Hepatocyte (in vitro differentiated cells): ENCODE data around the gene HLA-G. TPM values are rescaled to one million over a fixed set of nuclear protein-coding genes. Genes with fewer than 3 reads are reported as not detected.

Experiments used
- DNase-seq: peaks from one replicate; pipeline ENCODE4 v3.0.0-alpha.2; 2016; ENCODE audit warnings: low spot score
- H2AFZ ChIP-seq: fragments of 200-600 bp; sonication (generic); 2 replicates; pipeline ENCODE4 v1.6.0; 2016; ENCODE audit warnings: antibody characterized with exemption, mild to moderate bottlenecking
- H3K27ac ChIP-seq: fragments of 200-600 bp; sonication (generic); 2 replicates; pipeline ENCODE4 v1.5.1; 2016; ENCODE audit warnings: mild to moderate bottlenecking
- H3K27me3 ChIP-seq: fragments of 200-600 bp; sonication (generic); 2 replicates; pipeline ENCODE4 v1.6.1; 2016
- H3K36me3 ChIP-seq: fragments of 200-600 bp; sonication (generic); replicated peaks from 2 replicates; pipeline ENCODE4 v1.5.1; 2016; ENCODE audit warnings: low read depth; ENCODE audit not compliant: insufficient read depth
- H3K4me1 ChIP-seq: fragments of 200-600 bp; sonication (generic); 2 replicates; pipeline ENCODE4 v1.5.1; 2016; ENCODE audit warnings: mild to moderate bottlenecking, moderate library complexity; ENCODE audit not compliant: insufficient read depth
- H3K4me2 ChIP-seq: fragments of 200-600 bp; sonication (generic); 2 replicates; pipeline ENCODE4 v1.6.0; 2016
- H3K4me3 ChIP-seq: fragments of 200-600 bp; sonication (generic); 2 replicates; pipeline ENCODE4 v1.5.1; 2016; ENCODE audit warnings: mild to moderate bottlenecking
- H3K79me2 ChIP-seq: fragments of 200-600 bp; sonication (generic); 2 replicates; pipeline ENCODE4 v1.6.0; 2017; ENCODE audit warnings: mild to moderate bottlenecking
- H3K9me2 ChIP-seq: fragments of 200-600 bp; sonication (generic); replicated peaks from 2 replicates; pipeline ENCODE4 v1.6.0; 2017; ENCODE audit warnings: mild to moderate bottlenecking; ENCODE audit not compliant: insufficient read depth
- H3K9me3 ChIP-seq: fragments of 200-600 bp; sonication (generic); 2 replicates; pipeline ENCODE4 v1.5.1; 2016; ENCODE audit warnings: low read depth, mild to moderate bottlenecking
- H4K20me1 ChIP-seq: fragments of 200-600 bp; sonication (generic); 2 replicates; pipeline ENCODE4 v1.6.0; 2016; ENCODE audit warnings: mild to moderate bottlenecking; ENCODE audit not compliant: insufficient read depth, poor library complexity, severe bottlenecking
- EZH2 ChIP-seq: fragments of 200-600 bp; sonication (generic); IDR thresholded peaks from 2 replicates; pipeline ENCODE4 v1.6.1; 2016; ENCODE audit warnings: antibody characterized with exemption, mild to moderate bottlenecking, borderline replicate concordance
- EZH2phosphoT487 ChIP-seq: fragments of 200-600 bp; sonication (generic); IDR thresholded peaks from one replicate; pipeline ENCODE4 v1.6.1; 2018; ENCODE audit warnings: antibody characterized with exemption, mild to moderate bottlenecking, low read depth, moderate library complexity; ENCODE audit not compliant: unreplicated experiment, severe bottlenecking
- whole genome bisulfite sequencing: methylation state at CpG from one replicate; pipeline ENCODE4 v1.1.6; 2016; ENCODE audit warnings: low lambda C conversion rate; ENCODE audit errors: missing lambda C conversion rate; 5-methylcytosine and 5-hydroxymethylcytosine counted together
- polyA plus RNA-seq: library from polyadenylated mRNA; unstranded; fragments of >200 nt; fragmentation: Nextera tagmentation; extraction: Ambion mirVana; gene quantifications from 2 replicates; pipeline ENCODE4 v1.2.1, GENCODE V29; 2016
- total RNA-seq: library from RNA; depleted of rRNA; stranded (reverse); fragments of >200 nt; gene quantifications from 2 replicates; pipeline ENCODE4 v1.2.3, GENCODE V29; 2014
- TF ChIP-seq, protein P1 (sequence below): fragments of 200-600 bp; sonication (generic); IDR thresholded peaks from 2 replicates; pipeline ENCODE4 v1.5.1; 2016; ENCODE audit warnings: antibody characterized with exemption, mild to moderate bottlenecking; ENCODE audit not compliant: poor library complexity

The HLA-G gene
- total and polyA plus RNA-seq, 2 experiments from 2014 or later, result 2.8 TPM; not detected in 1

DNA sequence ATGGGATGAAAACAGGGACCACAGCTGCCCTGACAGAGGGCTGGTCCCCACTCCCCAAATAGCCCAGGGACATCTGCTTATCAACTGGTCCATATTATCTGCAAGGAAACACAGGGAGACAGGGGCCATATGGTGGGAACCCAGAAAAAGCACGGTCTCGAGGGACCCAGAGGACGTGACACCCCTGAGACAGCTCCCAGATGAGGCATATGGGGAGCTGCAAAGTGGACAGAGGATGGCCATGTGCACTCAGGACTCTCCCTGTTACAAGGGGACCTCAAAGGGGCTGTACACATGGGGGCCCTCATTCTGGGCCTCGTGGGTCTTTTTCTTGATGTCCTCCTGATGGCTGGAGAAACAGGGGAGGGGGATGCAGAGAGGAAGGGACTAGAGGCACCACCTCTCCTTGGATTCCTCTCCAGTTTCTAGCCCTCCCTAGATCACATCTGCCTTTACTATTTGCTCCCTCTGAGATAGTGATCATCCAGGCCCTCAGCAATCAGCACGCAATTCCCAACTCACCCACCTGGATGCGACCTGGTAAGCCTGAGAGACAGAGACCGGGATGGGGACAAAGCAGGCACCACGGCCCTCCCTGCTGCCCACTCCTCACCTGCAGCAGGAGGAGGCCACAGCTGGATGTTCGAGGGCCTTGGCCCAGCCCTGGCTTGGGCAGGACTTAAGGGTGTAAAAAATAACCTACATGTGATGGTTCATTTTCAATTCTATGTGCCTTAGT is 13.1 kb upstream of the HLA-G start:
- H3K9me2 ChIP-seq, result no peaks in the 10 kb centered on the region
- no peaks in the 10 kb centered on the region for H3K36me3 ChIP-seq
- no peak overlapping the region for H3K4me3 ChIP-seq
- no peak for DNase-seq
- 73% methylated on average over 9 of the region's 9 CpGs for WGBS
- H3K27me3 ChIP-seq, result no peaks in the 10 kb centered on the region
- TF ChIP-seq EZH2 (no peak), EZH2phosphoT487 (no peak)
- TF ChIP-seq, protein P1, sequence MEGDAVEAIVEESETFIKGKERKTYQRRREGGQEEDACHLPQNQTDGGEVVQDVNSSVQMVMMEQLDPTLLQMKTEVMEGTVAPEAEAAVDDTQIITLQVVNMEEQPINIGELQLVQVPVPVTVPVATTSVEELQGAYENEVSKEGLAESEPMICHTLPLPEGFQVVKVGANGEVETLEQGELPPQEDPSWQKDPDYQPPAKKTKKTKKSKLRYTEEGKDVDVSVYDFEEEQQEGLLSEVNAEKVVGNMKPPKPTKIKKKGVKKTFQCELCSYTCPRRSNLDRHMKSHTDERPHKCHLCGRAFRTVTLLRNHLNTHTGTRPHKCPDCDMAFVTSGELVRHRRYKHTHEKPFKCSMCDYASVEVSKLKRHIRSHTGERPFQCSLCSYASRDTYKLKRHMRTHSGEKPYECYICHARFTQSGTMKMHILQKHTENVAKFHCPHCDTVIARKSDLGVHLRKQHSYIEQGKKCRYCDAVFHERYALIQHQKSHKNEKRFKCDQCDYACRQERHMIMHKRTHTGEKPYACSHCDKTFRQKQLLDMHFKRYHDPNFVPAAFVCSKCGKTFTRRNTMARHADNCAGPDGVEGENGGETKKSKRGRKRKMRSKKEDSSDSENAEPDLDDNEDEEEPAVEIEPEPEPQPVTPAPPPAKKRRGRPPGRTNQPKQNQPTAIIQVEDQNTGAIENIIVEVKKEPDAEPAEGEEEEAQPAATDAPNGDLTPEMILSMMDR, result no peak
- no peaks in the 10 kb centered on the region for H3K9me3 ChIP-seq
- H2AFZ ChIP-seq, result no peak overlapping the region
- no peaks in the 10 kb centered on the region for H3K79me2 ChIP-seq
- H3K4me2 ChIP-seq, result no peak overlapping the region
- no peaks in the 10 kb centered on the region for H4K20me1 ChIP-seq
- no peaks in the 10 kb centered on the region for H3K4me1 ChIP-seq
- no peak overlapping the region for H3K27ac ChIP-seq

DNA sequence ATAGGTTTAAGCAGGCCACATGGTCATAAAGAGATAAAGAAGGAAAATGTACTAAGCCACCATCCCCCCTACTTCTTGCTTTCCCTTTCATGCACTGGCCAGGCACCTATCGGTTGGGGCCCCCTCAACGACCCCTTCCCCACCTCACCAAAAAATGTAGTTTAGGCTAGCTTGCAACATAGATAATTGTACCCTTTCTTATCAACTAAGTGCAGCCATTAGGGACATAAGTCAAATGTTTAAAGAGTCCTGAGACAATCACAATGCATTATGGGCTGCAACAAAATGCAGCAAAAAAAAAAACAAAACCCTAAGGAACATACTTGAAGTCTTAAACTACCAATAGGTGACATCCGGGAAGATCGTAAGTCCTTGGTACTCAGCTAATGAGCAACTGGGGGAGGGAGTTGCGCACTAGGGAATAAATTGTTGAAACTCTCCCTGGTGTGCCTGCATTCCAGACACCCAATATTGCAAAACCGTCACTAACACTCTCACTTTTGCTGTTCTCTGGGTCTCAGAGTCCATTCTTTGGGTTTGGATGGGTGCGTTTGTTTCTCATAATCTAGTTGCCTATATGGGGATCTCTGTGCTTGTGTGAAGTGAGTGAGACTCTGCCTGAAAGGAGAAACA is 12.4 kb upstream of the HLA-G start:
- Histone ChIP-seq H3K4me2 (no peak overlapping the region), H3K9me2 (no peaks in the 10 kb centered on the region), H3K36me3 (no peaks in the 10 kb centered on the region), H2AFZ (no peak overlapping the region), H3K9me3 (no peaks in the 10 kb centered on the region), H3K79me2 (no peaks in the 10 kb centered on the region), H4K20me1 (no peaks in the 10 kb centered on the region), H3K4me3 (no peak overlapping the region), H3K27ac (no peak overlapping the region), H3K4me1 (no peaks in the 10 kb centered on the region), H3K27me3 (peaks cover 2% of the 10 kb centered on the region)
- TF ChIP-seq EZH2phosphoT487, result no peak
- no peak for TF ChIP-seq EZH2
- TF ChIP-seq, protein P1, result no peak
- no peak for DNase-seq
- WGBS, result 58% methylated on average over 7 of the region's 7 CpGs

DNA sequence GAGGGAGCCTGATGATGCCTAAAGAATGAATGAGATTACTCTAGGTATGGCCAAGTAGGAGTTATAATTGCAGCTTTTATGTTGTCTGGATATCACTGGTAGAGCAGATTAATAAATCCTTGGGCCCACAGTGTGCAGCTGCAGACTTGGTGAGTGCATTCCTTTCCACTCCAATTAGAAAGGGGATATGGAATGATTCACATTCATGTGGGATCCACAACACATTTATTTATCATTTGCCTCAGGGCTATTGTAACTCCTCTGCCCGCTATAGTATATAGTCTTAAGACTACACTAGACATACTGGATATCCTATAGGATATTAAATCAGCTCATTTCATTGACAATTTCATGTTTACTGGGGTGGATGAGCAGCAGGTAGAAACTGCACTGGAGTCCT is 11.6 kb upstream of the HLA-G start:
- DNase-seq, result no peak
- no peaks in the 10 kb centered on the region for H4K20me1 ChIP-seq
- no peak overlapping the region for H2AFZ ChIP-seq
- H3K4me2 ChIP-seq, result no peak overlapping the region
- TF ChIP-seq EZH2phosphoT487 (no peak), EZH2 (no peak)
- TF ChIP-seq, protein P1, result no peak
- H3K36me3 ChIP-seq, result no peaks in the 10 kb centered on the region
- peaks cover 10% of the 10 kb centered on the region for H3K27me3 ChIP-seq
- H3K4me1 ChIP-seq, result no peaks in the 10 kb centered on the region
- H3K27ac ChIP-seq, result no peak overlapping the region
- H3K79me2 ChIP-seq, result no peaks in the 10 kb centered on the region
- H3K9me3 ChIP-seq, result no peaks in the 10 kb centered on the region
- H3K9me2 ChIP-seq, result no peaks in the 10 kb centered on the region
- WGBS, result 76% methylated on average over 1 of the region's 1 CpG
- no peak overlapping the region for H3K4me3 ChIP-seq
